HG03442 (cell line): ENCODE measurements around the gene GRIA4.
"Not testable (repeated sequence)": the region's sequence is repeated elsewhere in the genome, so short reads cannot be mapped to it uniquely, and the experiment has no call there.

Source experiments
- ATAC-seq: cut with Tn5 transposase; IDR thresholded peaks from one replicate; pipeline ENCODE4 v1.9.1; 2021; ENCODE audit warnings: mild to moderate bottlenecking, moderate library complexity; ENCODE audit not compliant: unreplicated experiment

GRIA4 gene

DNA sequence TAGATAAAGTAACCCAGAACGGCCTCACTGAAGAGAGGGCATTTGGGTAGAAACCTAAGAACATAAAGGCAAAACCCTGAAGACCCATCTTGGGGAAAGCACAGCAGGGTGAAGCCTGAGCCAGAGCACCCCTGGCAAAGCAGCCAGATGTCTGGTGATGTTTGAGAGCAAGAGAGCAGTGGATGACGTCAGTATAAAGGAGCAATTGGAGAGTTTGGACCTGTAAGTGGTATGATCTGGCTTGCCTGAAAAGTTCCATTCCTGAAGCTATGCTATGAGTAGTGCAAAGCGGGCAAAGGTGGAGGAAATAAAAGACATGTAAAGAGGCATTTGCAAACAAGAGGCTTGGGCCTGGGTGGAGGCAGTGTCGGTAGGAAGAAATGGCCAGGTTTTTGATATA, 244.4 kb downstream of the GRIA4 start:
- ATAC-seq: no peak

DNA sequence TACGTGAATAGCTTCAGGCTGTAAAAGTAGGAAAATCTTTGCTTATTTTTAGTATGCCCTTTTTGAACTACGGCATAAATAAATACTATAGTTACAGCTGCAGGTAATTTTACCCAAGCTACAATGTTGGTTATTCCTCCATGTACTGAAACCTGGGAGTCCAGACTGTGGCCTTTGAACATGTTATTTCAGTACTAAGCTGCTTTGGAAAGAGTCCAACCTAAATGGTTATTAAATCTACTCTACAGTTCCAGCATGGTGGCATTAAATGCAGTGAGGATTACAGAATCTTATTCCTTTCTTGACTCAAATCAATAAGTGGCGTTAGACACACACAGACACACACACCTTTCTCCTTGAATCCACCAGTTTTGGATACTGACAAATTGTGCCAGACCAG, 247.1 kb downstream of the GRIA4 start:
- ATAC-seq: no peak

DNA sequence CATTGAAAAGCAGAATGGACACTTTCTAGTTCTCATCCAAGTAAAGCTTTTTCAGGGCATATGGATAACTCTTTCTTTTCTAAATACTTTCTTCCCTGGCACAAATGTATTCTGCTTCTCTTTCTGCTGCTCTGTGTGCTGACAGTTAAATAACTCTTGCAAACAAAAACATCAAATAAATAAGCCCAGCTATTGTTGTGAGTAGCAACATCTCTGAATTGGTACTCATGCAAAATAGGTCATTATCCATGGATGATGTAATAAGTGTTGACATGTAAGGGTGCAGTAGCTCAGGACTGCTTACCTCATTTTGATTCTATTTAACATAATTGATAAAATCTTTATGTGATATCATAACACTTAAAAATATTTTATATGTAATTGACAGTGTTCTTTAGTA, 247.9 kb downstream of the GRIA4 start:
- no peak for ATAC-seq

DNA sequence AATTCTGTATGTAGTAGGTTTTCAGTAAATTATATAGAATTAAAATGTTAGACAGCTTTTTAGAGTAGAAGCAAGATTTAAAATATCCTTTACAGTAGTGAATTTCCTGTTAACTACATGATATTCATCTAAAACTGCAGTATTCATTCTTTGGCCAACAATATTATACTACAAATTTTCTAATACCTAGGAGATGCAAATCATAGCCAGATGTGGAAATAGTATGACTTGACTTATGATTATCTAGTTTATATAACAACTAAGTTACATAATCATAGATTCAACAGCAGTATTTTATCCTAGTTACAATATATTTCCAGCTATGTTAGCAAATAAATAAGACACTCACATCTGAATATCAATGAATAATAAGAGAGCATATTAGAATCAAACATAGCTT, 249.0 kb downstream of the GRIA4 start:
- ATAC-seq: no peak

DNA sequence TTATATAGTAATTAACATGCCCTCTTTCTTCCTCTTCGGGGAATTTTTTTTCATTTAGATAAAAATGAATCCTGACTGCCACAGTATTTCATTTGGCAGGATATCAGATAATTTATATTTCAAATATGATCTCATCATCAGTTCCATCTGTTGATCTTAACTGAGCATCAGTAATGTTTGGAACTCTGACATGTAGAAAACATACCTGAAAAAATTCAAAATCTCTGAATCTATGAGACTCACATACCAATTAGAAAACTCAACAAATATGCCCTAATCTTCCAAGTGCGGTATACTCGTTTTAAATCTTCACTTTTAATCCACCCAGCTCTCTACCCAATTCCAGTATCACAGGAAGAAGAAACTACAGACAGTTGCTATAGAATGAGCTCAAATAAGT, 250.2 kb downstream of the GRIA4 start:
- no peak for ATAC-seq

DNA sequence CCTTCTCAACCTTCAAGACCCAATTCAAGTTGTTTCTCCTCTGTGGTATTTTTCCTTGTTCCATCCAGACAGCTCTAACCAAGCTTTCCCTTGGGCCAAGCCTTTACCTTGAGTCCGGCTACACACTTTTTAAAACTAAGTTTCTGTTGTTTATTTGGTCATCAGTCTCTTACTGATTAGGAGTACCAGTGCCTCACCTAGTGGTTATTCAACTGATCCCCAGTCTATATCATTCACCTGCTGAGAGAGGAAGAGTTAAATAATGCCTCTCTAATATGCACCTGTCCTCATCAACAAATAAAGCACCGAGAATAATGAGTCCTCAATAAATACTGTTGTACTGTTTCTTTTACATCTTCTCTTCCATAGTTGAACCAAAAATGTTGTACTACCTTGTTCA, 251.4 kb downstream of the GRIA4 start:
- no peak for ATAC-seq

DNA sequence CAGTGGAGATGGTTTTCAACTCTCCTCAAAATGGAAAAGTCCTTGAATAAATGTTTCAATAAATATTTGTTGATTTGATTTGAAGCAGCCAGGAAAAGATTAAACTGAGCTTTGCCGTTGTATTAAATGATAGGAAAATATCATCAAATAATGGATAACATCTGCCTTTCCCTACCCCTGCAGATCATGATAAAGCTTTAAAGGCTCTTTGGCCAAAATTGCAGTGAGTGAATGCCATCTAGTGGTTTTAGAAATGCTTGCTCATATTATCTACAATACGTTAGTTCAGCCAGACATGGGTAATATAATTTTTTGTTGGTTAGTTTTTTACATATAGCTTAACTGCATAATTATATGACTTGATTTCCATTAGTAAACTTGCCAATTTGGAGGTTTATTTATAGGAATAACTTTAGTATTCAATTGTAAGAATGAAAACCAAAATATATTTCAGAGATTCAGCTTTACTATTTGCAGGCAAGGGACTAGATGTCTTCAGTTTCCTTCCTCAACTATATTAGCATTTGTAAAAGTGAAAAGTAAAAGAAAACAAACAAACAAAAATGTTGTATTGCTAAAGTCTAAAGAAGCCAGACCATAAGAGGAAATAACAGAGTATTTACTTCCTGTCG, 253.0 kb downstream of the GRIA4 start:
- peak; percentile 82 for ATAC-seq

DNA sequence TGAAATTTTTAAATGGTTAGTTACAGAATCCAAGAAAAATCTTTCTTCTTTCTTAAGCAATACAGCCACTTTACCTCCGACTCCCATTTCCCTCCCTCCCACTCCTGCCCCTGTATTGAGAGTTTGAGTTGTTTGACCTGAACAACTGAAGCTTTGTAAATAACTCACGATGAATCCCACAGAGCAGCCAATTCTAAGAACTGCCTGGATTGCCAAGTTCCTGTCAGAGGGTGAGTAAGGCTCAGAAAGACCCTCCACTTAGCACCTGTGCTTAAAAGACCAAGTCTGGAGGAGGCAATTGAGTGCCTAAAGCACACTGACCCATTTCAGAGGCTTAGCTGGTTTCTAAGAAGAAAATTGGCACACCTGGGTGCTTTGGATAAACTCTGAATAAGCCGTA, 253.7 kb downstream of the GRIA4 start:
- no peak for ATAC-seq

DNA sequence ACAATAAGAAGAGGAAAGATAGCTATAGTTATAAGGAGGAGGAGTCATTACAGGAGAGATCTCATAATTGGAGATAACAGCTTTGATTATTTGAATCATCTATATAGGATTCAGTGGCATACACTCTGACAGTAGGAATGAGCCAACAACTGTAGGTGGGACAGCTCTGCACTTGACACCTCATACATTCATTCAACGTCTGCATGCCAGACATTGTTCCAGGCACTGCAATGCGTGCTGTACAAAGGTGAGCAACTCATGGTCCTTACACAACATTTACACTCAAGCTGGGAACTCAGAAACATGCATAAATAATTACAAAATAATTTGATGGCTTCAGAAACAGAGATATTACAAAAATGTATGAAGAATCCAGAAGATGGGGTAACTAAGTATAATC, 257.9 kb downstream of the GRIA4 start:
- ATAC-seq: no peak

DNA sequence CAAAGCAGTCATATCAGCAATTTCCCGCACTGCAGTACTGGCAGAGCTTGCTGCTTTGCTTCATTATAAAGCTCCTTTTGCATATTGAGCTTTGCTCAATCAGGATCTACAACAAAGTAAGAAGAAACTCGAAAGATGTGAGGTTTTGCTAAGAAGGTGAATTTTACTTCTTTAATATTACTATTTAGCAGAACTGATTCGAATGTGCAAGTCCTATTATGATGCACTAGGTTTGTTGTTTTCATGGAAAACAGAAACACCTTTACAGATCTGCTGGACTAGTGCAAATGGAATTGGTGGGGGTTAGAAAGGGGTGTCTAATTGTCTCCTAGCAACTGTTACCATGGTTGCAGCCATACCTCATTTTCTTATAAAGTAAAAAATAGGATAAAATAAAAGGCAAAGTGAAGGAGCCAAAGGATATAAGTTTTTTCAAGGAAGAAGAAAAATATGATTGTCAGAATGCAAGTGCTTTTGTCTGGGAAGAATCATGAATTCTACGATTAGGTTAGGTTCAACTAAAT, 259.0 kb downstream of the GRIA4 start:
- ATAC-seq: no peak

DNA sequence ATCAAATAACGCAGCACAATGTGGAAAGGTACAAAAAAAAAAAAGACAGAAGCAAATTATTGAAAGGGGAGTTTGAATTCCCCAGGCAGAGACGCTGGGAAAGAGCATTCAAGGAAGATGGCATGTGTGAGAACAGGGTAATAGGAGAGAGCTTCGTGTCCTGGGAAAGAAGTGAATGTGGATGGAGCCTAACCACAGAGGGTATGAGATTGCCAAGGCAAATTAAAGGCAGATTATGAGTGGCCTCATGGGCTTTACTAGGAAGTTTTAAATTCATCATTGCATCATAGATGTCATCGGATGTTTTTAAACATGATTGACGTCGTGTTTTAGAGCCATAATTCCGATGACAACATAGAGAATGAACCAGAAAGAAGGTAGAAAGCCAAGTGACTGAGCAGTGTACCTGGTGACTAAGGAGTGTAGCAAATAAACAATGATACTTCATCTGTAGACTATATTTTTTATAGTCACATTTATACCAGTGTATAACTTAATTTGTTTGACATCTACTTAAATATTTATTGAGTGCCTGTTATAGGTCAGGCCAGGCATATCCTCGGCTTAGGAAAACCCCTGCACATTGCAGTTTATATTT, 260.7 kb downstream of the GRIA4 start:
- ATAC-seq: no peak

DNA sequence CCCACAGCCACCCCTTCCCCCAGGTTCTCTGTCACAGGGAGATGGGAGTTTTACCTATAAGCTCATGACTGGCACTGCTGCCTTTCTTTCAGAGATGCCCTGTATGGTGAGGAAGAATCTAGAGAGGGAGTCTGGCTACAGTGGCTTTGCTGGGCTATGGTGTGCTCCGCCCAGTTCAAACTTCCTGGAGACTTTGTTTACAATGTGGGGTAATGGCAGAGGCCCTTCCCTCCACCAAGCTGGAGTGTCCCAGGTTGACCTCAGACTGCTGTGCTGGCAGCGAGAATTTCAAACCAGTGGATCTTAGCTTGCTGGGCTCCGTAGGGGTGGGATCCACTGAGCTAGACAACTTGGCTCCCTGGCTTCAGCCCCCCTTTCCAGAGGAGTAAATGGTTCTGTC, 268.6 kb downstream of the GRIA4 start:
- no peak for ATAC-seq

DNA sequence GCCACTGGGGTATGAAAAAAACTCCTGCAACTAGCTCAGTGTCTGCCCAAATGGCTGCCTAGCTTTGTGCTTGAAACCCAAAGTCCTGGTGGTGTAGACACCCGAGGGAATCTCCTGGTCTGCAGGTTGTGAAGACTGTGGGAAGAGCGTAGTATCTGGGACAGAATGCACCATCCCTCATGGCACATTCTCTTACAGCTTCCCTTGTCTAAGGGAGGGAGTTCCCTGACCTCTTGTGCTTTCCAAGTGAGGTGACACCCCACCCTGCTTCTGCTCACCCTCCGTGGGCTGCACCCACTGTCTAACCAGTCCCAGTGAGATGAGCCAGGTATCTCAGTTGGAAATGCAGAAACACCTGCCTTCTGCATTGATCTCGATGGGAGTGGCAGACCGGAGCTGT, 269.1 kb downstream of the GRIA4 start:
- not testable (repeated sequence) for ATAC-seq

DNA sequence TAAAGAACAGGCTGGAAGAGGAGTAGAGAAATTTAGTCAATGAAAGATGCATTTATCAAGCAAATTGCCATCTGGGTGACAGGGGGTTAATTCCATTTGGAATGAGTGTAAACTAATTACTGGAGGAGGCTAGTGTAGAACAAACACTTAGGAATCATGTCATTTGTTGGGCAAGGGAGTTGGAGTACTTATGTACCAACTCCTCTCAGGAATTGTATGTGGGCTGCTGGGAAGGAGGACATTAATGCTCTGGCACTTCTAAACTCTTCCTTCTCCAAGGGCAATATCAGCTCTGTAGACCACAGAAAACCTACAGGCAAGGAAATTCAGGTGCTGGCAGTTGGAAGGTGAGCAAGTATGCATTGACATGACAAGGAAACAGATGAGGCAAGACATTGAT, 271.2 kb downstream of the GRIA4 start:
- no peak for ATAC-seq

DNA sequence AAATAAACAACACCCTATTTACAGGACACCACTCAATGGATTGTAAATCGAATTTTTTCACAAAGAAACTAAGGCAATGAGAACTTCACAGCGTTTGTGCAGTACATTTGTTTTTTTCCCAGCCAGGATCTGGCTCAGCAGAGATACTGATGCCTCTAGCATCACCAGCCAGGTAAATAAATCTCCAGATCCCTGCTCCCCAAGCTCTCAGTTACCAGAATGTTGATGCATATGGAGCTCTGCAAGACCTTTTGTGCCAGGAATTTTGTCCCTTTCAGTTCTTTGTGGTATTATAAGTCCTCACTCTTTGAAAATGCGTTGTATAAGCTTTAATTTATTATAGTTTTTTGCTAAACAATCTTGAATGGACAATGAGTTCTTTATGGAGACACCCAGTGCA, 274.6 kb downstream of the GRIA4 start:
- no peak for ATAC-seq

DNA sequence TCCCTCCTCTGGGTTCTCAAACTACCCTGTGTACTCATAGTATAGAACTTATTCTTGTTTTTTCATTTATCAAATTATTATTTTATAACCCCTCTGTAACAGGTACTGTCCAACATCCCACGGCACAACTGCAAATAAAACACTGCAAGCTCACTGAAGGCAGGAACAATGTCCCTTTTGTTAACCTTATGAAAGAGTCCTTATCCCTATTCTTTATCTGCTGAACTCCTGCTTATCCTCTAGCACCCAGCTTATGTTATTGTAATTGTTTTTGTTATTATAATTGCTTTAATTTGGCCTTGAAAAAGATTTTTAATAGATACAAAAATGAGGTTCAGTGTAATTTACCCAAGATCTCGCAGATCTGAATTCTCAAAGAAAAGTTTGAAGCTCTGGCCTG, 281.8 kb downstream of the GRIA4 start:
- no peak for ATAC-seq

DNA sequence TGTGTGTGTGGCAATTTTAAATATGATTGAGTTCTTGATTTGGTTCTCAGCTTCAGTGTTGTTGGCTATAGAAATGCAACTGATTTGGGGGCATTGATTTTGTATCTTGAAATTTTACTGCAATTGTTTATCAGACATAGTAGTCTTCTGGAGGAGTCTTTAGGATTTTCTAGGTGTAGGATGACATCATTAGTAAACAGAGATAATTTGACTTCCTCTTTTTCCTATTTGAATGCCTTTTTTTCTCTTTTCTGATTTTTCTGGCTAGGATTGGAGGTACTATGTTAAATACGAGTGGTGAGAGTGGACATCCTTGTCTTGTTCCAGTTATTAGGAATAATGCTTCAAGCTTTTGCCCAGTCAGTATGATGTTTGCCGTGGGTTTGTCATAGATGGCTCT, 287.3 kb downstream of the GRIA4 start:
- ATAC-seq: no peak

DNA sequence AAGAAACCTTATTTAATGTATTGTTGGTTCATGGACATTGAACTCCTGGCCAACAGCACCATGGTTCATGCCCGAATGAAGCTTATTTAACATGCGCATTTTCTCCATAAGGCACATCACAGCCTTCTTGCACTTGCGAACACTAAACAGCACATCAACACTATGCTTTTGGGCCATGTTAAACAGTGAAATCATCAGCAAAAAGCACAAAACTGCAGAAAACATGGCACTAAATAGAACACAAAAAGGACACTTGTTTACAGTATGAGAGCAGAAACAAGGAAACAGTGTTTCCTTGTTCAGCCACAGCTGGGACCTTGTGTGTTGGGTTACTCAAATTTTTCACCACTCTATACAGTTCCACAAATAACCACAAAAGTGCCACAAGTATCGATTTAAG, 289.9 kb downstream of the GRIA4 start:
- ATAC-seq: no peak

DNA sequence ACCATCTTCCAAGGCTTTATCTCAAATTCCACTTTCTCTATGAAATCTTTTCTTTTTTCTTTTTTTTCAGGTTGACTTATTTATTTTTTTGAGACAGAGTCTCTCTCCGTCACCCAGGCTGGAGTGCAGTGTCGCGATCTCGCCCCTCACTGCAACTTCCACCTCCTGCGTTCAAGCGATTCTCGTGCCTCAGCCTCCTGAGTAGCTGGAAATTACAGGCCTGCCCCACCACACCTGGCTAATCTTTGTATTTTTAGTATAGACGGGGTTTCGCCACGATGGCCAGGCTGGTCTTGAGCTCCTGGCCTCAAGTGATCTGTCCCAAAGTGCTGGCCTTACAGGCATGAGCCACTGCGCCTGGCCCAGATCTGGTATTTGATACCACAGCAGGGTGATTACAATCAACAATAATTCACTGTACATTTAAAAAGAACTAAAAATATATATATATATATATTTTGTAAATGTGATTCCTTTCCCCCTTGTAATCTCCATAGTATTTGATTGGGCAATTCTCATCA, 290.7 kb downstream of the GRIA4 start:
- ATAC-seq: no peak

DNA sequence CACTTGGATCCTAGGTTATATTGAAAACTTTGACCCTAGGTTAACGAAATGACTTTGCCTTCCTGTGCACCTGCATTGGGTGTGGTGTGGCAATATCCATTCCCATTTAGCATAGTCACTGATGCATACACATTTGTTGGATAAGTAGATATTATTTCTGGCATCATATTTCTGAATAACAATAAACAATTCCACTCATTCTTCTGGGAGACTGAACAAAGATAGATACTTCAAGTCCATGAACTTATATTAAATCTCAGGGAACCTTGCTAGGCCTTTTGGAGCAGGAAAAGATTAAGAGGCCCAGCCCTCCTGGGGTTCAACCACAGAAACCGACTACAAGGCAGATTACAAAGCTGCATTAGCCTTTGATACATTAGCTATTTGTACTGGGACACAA, 293.2 kb downstream of the GRIA4 start:
- ATAC-seq: no peak

DNA sequence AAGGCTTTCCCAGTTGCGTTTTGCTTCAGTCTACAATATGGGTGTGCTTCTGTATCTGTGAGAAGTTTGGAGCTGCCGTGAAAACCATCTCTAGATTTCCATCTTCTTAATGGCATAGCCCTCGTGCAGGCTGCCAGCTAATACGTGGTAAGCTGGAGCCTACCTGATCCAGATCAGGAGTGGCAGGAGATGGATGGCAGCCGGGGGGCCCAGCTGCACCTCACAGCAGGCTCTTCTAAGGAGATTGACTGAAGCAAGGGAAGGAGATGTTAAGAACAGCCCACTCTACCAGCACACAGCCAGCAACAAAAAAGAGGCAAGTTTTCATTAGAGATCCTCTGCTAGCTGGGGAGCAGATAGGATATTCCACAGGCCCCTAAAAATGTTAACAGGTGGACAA, 296.6 kb downstream of the GRIA4 start:
- ATAC-seq: no peak

DNA sequence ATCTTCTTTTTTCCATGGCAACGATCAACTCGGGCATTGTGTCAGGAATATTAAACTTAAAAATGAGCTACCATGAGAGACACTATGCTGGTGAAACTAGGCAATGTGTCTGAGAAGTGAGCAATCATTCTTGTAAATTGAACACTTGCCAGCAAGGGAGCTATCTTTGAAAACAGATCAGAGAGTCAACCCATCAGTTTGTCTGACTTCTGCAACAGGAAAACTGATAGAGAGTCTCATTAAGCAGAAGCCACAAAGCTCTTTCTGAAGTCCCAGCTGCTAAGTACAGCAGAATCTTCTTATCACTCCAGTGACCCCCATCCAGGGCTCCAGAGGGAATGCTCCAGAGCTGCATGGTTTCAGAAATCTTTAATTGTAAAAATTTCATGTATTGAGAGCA, 297.4 kb downstream of the GRIA4 start:
- no peak for ATAC-seq
